Smooth muscle cell (in vitro differentiated cells): ENCODE results near the gene ZNF827. TPM values are rescaled to one million over a fixed set of nuclear protein-coding genes. Genes with fewer than 3 reads are reported as not detected.

Source experiments
- DNase-seq: peaks from one replicate; lab custom pipeline; 2025; ENCODE audit not compliant: unreplicated experiment; lab: John Stamatoyannopoulos, UW
- H2AFZ ChIP-seq: fragments of 200-600 bp; sonication (generic); 2 replicates; pipeline ENCODE4 v1.6.0; 2016; ENCODE audit warnings: antibody characterized with exemption, low read depth, mild to moderate bottlenecking
- H3F3A ChIP-seq: fragments of 200-600 bp; sonication (generic); 2 replicates; pipeline ENCODE4 v1.6.0; 2017; ENCODE audit warnings: antibody characterized with exemption, low read depth
- H3K27ac ChIP-seq: fragments of 200-600 bp; sonication (generic); 2 replicates; pipeline ENCODE4 v1.5.1; 2016; ENCODE audit warnings: low read depth, mild to moderate bottlenecking
- H3K27me3 ChIP-seq: fragments of 200-600 bp; sonication (generic); 2 replicates; pipeline ENCODE4 v1.6.1; 2016; ENCODE audit warnings: low read depth, mild to moderate bottlenecking
- H3K36me3 ChIP-seq: fragments of 200-600 bp; sonication (generic); 2 replicates; pipeline ENCODE4 v1.5.1; 2016; ENCODE audit warnings: low read depth
- H3K4me1 ChIP-seq: fragments of 200-600 bp; sonication (generic); 2 replicates; pipeline ENCODE4 v1.5.1; 2016; ENCODE audit warnings: low read depth
- H3K4me2 ChIP-seq: fragments of 200-600 bp; sonication (generic); 2 replicates; pipeline ENCODE4 v1.6.0; 2016; ENCODE audit warnings: mild to moderate bottlenecking
- H3K4me3 ChIP-seq: fragments of 200-600 bp; sonication (generic); 2 replicates; pipeline ENCODE4 v1.5.1; 2016; ENCODE audit warnings: mild to moderate bottlenecking
- H3K79me2 ChIP-seq: fragments of 200-600 bp; sonication (generic); 2 replicates; pipeline ENCODE4 v1.6.0; 2016; ENCODE audit warnings: low read depth, mild to moderate bottlenecking
- H3K9ac ChIP-seq: fragments of 200-600 bp; sonication (generic); 2 replicates; pipeline ENCODE4 v1.6.0; 2016; ENCODE audit warnings: low read depth
- H3K9me3 ChIP-seq: fragments of 200-600 bp; sonication (generic); replicated peaks from 2 replicates; pipeline ENCODE4 v1.5.1; 2016; ENCODE audit warnings: low read depth
- H4K20me1 ChIP-seq: fragments of 200-600 bp; sonication (generic); 2 replicates; pipeline ENCODE4 v1.6.0; 2016; ENCODE audit warnings: low read depth
- CTCF ChIP-seq: fragments of 200-600 bp; sonication (generic); IDR thresholded peaks from 2 replicates; pipeline ENCODE4 v1.5.1; 2017; ENCODE audit warnings: borderline replicate concordance, mild to moderate bottlenecking, antibody characterized with exemption; ENCODE audit not compliant: insufficient read depth, poor library complexity, severe bottlenecking
- WGBS: methylation state at CpG from one replicate; pipeline ENCODE4 v1.1.7; 2016; ENCODE audit warnings: low lambda C conversion rate; 5-methylcytosine and 5-hydroxymethylcytosine counted together
- polyA plus RNA-seq: library from polyadenylated mRNA; unstranded; fragments of >200 nt; fragmentation: Nextera tagmentation; extraction: Ambion mirVana; gene quantifications from 2 replicates; pipeline ENCODE4 v1.2.1, GENCODE V29; 2016
- total RNA-seq: library from RNA; depleted of rRNA; stranded (reverse); fragments of >200 nt; gene quantifications from 2 replicates; pipeline ENCODE4 v1.2.3, GENCODE V29; 2014

The ZNF827 gene
- total and polyA plus RNA-seq, 2 experiments from 2014 or later: 6.5 to 12.8 TPM

- no peak overlapping the region for H3K4me3 ChIP-seq
- H3K79me2 ChIP-seq: no peaks in the 10 kb centered on the region
- H3K27me3 ChIP-seq: no peaks in the 10 kb centered on the region
- H3K4me2 ChIP-seq: no peak overlapping the region
- H4K20me1 ChIP-seq: no peaks in the 10 kb centered on the region
- no peak for TF ChIP-seq CTCF
- H3K36me3 ChIP-seq: peaks cover under 1% of the 10 kb centered on the region
- H3K4me1 ChIP-seq: no peaks in the 10 kb centered on the region
- H3K9ac ChIP-seq: no peak overlapping the region
- no peaks in the 10 kb centered on the region for H3K9me3 ChIP-seq
- DNase-seq: no peak
- 88% methylated on average over 1 of the region's 1 CpG for WGBS
- no peaks in the 10 kb centered on the region for H3F3A ChIP-seq
- no peak overlapping the region for H2AFZ ChIP-seq
- no peak overlapping the region for H3K27ac ChIP-seq
These were observed 123.0 kb downstream of the ZNF827 start for GRCh38 chr4:145815626-145816025.

DNA sequence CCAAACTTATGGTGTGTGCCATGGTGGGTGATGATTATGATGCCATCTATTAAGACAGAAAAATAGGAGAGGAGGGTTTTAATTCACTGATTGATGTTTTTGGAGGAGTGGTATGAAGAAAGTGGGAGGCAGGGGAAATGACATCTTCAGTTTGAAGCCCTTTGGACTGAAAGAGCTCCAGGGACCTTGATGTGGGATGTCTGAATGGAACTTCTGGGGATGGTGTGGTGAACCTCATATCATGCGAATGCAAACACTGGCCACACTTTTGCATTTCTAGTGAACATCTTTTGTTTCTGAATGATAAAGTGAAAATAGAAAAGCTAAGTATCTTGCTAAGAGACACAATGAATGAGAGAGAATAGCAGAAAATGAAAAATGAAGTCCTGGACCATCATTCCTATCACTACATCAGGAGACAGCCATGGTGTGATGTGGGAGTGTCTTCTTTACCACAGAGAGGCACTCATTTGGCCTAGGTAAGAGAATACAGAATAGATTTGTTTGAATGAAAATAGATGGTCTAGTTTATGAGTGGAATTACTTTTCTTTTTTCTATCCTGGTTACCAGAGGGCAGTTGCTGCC lies 123.5 kb downstream of the ZNF827 start:
- no peaks in the 10 kb centered on the region for H3K4me1 ChIP-seq
- H3K79me2 ChIP-seq: no peaks in the 10 kb centered on the region
- no peak for TF ChIP-seq CTCF
- no peaks in the 10 kb centered on the region for H3K9me3 ChIP-seq
- no peak overlapping the region for H2AFZ ChIP-seq
- H3K9ac ChIP-seq: no peak overlapping the region
- DNase-seq: no peak
- H3K4me3 ChIP-seq: no peak overlapping the region
- H4K20me1 ChIP-seq: no peaks in the 10 kb centered on the region
- no peaks in the 10 kb centered on the region for H3F3A ChIP-seq
- peaks cover 3% of the 10 kb centered on the region for H3K36me3 ChIP-seq
- no peaks in the 10 kb centered on the region for H3K27me3 ChIP-seq
- WGBS: 100% methylated on average over 1 of the region's 1 CpG
- no peak overlapping the region for H3K27ac ChIP-seq
- no peak overlapping the region for H3K4me2 ChIP-seq

DNA sequence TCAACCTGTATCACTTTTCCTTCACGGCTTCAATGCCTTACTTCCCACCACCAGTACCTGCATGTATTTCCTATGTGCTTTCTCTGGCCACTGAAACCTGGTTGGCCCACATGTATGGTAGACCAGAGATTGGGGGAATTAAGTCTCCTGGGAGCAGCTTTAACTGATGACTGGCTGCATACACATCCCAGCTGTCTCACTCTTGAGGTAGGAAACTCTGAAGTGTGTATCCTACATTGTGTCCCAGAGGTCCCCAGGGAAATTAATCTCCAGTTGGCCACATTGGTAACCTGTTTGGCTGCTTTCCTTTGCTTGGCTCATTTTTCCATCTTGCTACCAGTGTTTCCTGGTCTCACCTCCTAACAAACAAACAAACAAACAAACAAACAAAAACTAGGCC lies 124.4 kb downstream of the ZNF827 start:
- Histone ChIP-seq H4K20me1 (no peaks in the 10 kb centered on the region), H3K79me2 (no peaks in the 10 kb centered on the region), H3K36me3 (peaks cover 3% of the 10 kb centered on the region), H3F3A (peaks cover 5% of the 10 kb centered on the region), H3K9me3 (no peaks in the 10 kb centered on the region), H2AFZ (no peak overlapping the region), H3K4me1 (no peaks in the 10 kb centered on the region), H3K27ac (no peak overlapping the region), H3K4me3 (no peak overlapping the region), H3K4me2 (no peak overlapping the region), H3K27me3 (no peaks in the 10 kb centered on the region), H3K9ac (no peak overlapping the region)
- no peak for DNase-seq
- TF ChIP-seq CTCF: no peak
- WGBS: 35% methylated on average over 1 of the region's 1 CpG

DNA sequence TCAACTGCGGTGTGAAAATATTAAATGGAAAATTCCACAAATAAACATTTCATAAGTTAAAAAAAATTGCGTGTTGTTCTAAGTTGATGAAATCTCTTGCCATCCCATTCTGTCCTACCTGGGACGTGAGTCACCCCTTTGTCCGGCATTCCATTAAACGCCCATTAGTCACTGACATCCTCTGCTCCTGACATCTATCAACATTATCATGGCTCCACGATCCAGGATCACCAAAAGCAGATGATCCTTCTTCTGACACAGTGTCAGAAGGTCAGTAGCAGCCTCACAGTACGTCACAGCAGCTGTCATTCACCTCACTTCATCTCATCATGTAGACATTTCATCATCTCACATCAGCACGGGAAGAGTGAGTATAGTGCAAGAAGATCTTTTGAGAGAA lies 125.7 kb downstream of the ZNF827 start:
- H3K4me2 ChIP-seq: no peak overlapping the region
- H3K27me3 ChIP-seq: no peaks in the 10 kb centered on the region
- no peak overlapping the region for H2AFZ ChIP-seq

More for the DNA sequence above, 125.7 kb downstream of the ZNF827 start:
- Histone ChIP-seq H3F3A (peaks cover 11% of the 10 kb centered on the region), H3K9me3 (no peaks in the 10 kb centered on the region), H4K20me1 (no peaks in the 10 kb centered on the region), H3K4me1 (peaks cover 3% of the 10 kb centered on the region), H3K4me3 (no peak overlapping the region), H3K79me2 (no peaks in the 10 kb centered on the region), H3K36me3 (peaks cover 3% of the 10 kb centered on the region), H3K9ac (no peak overlapping the region), H3K27ac (peak overlapping the region; percentile 52)
- no peak for TF ChIP-seq CTCF
- DNase-seq: no peak
- WGBS: 77% methylated on average over 8 of the region's 8 CpGs
